HG03139 (cell line): ENCODE data around the gene NEDD9.

Experiments used
- ATAC-seq: cut with Tn5 transposase; IDR thresholded peaks from one replicate; pipeline ENCODE4 v1.9.1; 2021; ENCODE audit not compliant: unreplicated experiment

Gene NEDD9

GRCh38 chr6:11149551-11149950 lies 82.9 kb downstream of the NEDD9 start:
- ATAC-seq: no peak

- no peak for ATAC-seq
Measured at GRCh38 chr6:11146117-11146826, 86.2 kb downstream of the NEDD9 start.

DNA sequence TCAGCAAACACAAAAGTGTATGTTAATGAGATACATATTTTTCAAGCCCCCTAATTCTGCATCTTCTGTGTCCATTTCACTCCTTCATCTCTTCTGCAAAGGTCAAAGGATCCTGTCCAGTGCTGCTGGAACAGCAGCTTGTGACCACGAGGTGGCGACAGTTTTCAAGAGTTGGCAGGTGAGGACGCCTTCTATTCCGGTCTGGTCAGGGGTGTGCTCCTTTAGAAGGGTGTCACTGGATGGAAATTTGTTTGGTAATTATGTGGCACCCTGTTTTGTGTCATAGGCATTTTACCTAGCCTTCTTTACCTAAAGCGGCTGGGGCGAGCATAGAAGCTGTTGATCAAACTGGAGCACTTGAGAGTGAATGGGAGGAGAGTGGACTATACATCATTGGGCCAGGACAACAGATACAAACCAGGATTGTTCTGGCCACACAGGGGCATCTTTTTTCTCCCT lies 88.0 kb downstream of the NEDD9 start:
- peak; percentile 86 for ATAC-seq

DNA sequence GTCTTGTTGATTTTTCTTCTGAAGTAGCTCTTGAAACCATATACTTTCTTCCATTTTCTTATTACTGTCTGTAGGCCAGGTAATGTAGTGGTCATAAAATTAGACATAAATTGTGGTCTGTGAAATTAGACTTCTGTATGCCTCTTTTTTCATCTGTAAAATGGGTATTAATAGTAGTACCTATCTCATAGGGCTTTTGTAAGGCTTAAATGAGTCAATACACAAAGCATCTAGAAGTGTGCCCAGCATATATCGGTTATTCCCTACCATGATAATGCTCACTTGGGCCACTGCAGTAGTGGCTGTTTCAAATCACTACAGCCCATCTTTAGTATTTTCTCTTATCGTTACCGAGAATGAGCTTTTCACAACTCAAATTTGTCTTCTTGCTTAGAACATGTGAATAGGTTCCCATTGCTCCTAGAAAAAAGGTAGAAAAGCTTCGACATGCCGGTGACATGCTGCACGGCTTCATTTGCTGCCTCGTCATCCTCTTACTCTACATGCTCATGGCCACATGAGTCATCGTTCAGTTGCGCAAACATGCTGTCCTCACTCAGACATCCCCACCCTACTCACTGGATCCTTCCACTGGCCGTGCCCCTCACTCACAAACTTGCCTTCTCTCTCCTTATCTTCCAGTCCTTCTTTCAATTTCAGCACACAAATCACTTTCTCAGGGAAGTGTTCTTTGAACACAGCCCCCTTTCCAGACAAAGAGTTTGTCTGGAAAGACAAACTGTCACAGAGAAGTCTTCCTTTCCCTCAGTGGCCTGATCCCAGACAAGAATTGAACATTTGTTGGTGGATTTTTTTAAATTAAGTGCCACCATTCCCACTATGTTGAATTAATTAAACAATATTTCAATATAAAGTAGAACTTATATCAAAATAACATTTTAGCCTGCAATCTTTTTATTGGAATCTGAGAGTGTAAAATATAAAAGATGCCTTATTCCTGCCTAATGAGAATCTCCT lies 88.8 kb downstream of the NEDD9 start:
- ATAC-seq: no peak

DNA sequence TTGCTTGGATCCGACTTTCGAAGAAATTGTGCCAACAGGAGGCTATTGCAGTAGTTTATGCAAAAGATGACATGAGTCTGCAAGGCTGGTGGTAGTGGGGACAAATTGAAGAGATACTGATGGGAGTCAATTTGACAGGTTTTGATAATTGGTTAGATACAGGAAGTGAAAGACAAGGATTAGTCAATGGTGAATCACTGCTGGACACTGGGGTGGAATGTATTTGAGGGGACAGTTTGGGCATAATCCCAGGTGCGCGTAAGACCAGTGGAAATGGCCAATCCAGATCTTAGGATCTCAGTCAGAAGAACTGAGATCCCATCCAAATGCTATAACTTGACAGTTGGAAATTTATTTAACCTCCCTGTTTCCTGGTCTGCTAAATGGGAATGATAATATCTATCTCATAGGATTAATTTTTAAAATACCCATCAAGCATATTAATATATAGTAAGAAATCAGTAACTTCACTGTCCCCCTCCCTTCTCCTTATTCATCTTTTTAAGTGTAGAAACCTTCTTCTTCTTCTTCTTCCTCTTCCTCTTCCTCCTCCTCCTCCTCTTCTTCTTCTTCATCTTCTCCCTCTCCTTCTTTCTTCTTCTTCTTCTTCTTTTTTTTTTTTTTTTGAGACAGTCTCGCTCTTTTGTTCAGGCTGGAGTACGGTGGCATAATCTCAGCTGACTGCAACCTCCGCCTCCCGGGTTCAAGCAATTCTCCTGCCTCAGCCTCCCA lies 90.0 kb downstream of the NEDD9 start:
- no peak for ATAC-seq

GRCh38 chr6:11141295-11141694 lies 91.2 kb downstream of the NEDD9 start:
- ATAC-seq: no peak

DNA sequence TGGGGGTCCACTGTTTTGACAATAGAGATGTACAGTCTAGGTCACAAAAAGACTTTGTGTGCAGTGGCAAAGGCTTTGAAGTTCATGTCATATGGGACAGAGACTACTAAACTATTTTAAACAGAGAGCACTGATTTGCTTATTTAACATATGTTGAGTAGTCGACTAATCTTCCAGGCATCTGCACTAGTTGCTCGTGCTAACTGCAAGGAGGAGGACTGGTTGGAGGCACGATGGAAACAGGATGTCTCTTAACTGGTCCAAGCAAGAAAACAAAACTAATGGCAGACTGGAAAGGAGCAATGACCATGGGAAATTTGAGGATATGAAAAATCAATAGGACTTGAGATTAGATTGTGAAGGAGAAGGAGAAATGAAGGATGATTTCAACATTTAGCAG lies 92.4 kb downstream of the NEDD9 start:
- ATAC-seq: no peak

DNA sequence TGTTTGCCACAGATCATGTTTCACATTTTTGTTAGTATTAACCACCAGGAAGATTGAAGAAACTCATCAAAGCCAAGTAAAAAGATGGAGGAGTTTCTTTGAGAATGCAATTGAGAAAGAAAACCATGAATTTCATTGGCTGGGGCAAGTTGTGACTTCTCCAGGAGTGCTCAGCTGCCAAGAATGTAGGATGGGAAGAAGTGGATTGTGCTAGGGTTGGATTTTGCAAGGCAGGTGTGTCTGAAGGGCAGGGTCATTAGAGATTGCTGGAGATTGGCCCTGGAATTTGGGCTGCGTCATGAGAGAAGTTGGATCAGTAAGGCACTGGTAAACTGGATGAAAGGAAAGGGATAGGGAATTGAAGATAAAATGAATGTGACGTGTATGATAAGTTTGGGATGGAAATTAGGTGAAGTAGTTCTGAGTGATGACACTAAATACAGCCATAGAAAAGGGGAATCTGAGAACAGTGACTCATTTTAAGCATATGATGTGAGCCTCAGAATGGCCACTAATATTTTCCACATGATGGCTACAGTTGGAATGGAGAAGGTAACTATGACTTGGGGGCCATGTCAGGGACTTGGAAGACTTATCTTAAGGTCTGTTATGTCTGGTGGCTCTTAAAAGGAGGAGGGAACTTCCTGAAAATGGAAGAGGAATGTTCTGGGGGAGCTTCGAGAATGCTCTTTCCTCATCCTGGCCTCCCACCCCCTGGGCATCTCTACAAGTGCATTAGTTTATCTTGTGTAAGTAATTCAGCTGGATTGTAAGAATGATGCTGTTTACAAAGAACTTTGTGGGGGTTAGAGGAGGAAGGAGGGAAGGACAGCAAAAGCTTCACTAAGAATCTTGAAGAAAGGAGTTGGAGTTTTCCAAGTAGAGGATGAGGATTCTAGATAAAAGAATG lies 93.2 kb downstream of the NEDD9 start:
- no peak for ATAC-seq

GRCh38 chr6:11136809-11137208 lies 95.7 kb downstream of the NEDD9 start:
- ATAC-seq: no peak
